K562 (cell line): Measurements from ENCODE around the gene CSNK1G2.

Source experiments
- BRD9 ChIP-seq: fragments of 450-650 bp; IDR thresholded peaks from 2 replicates; pipeline ENCODE4 v1.6.1; 2018; ENCODE audit warnings: low read depth; ENCODE audit not compliant: partially characterized antibody
- CTCF ChIP-seq, 3 experiments: IDR thresholded peaks in 2 of 3; conservative IDR thresholded peaks in 1 of 3; 2 replicates each; pipeline ENCODE4 v1.5.1; 2011 to 2012; ENCODE audit warnings: low read length in 3 of 3, mild to moderate bottlenecking in 3 of 3, control low read depth in 2 of 3, improper control_type of control experiment in 1 of 3, inconsistent platforms in 1 of 3, low read depth in 1 of 3, mixed read lengths in 1 of 3, moderate library complexity in 1 of 3; ENCODE audit not compliant: insufficient read depth in 2 of 3
- EP300 ChIP-seq: IDR thresholded peaks from 2 replicates; pipeline ENCODE4 v1.6.1; 2012; ENCODE audit warnings: low read length, improper control_type of control experiment
- EZH2 ChIP-seq: IDR thresholded peaks from 2 replicates; pipeline ENCODE4 v1.6.1; 2012; ENCODE audit warnings: low read depth, mild to moderate bottlenecking, inconsistent platforms, low read length, borderline replicate concordance
- HMGN3 ChIP-seq: IDR thresholded peaks from 2 replicates; pipeline ENCODE4 v1.6.1; 2011; ENCODE audit warnings: borderline replicate concordance, low read depth, mild to moderate bottlenecking, mixed read lengths, low read length; ENCODE audit not compliant: insufficient read length; ENCODE audit errors: extremely low read depth
- KLF1 ChIP-seq: fragments of 450-650 bp; IDR thresholded peaks from 2 replicates; pipeline ENCODE4 v1.6.1; 2016; ENCODE audit warnings: missing genetic modification characterization, missing compliant biosample characterization
- NRF1 ChIP-seq, 2 experiments: fragments of 450-650 bp; IDR thresholded peaks in 1 of 2; conservative IDR thresholded peaks in 1 of 2; 2 replicates each; pipeline ENCODE4 v1.6.1; 2014; ENCODE audit warnings: mild to moderate bottlenecking in 2 of 2
- PTTG1 ChIP-seq: fragments of 450-650 bp; IDR thresholded peaks from 2 replicates; pipeline ENCODE4 v1.6.1; 2016; ENCODE audit warnings: low read depth, mild to moderate bottlenecking, missing genetic modification characterization, missing compliant biosample characterization
- SRF ChIP-seq, 2 experiments: fragments of 250-450, 450-650 bp in 1 of 2; sonication (Bioruptor Pico) in 1 of 2; sonication (generic) in 1 of 2; formaldehyde crosslinking; IDR thresholded peaks; 2 replicates each; pipeline versions ENCODE4 v1.5.0 to v1.5.1; 2020 to 2022; ENCODE audit warnings: mild to moderate bottlenecking in 1 of 2, missing genetic modification reagents in 1 of 2
- TRIM28 ChIP-seq: fragments of 450-650 bp; IDR thresholded peaks from 2 replicates; pipeline ENCODE4 v1.6.1; 2017
- USF1 ChIP-seq: sonication (generic); formaldehyde crosslinking; IDR thresholded peaks from 2 replicates; pipeline ENCODE4 v1.9.0; 2022; ENCODE audit warnings: mild to moderate bottlenecking, missing genetic modification reagents
- TF ChIP-seq, protein P1 (sequence below): sonication (generic); formaldehyde crosslinking; IDR thresholded peaks from 2 replicates; pipeline ENCODE4 v1.8.0; 2022; ENCODE audit warnings: missing genetic modification reagents, mild to moderate bottlenecking, moderate library complexity, borderline replicate concordance
- TF ChIP-seq, protein P2 (sequence below): sonication (generic); formaldehyde crosslinking; IDR thresholded peaks from 2 replicates; pipeline ENCODE4 v1.8.1; 2023; ENCODE audit warnings: mild to moderate bottlenecking, missing genetic modification reagents

DNA sequence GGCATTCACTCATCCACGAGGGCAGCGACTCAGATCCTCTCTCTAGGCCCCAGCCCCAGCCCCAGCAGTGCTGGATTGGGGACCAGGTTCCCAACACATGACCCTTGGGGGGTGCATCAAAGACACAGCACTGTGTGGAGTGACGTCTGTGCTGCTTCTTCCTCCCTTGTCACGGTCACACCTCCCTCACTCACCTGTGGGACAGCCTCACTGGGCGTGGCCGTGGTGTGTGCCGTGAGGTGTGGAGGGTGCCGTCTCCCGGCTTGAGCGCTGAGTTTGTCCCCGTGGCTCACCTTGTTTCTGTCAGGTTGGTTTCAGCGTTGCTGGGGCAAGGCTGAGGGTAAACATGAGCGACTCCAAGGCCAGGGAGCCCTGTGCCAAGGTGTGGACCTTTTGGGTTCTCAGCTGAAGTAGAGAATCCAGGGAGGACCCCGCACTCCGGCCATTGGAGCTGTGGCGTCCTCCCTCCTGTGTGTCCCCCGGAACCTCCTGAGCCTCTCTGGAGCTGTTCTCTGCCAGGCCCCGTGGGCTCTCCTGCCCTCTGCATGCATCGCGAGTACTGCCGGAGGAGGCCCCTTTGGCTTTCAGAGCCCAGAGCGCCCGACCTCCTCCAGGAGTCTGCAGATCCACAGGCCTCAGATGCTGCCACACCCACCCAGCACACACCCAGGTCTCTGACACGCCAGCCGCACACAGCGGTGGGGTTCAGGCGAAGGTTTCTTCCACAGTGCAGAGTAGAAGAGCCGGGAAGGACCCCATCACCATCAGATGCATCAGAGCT lies 33.6 kb downstream of the CSNK1G2 start:
- TF ChIP-seq HMGN3 (no peak), USF1 (CRISPR knock-in tag) (no peak), BRD9 (no peak), KLF1 (tag) (no peak), SRF (CRISPR knock-in tag; IDR thresholded peaks at IDR 0.05) (no peak), PTTG1 (tag) (no peak), EZH2 (no peak), TRIM28 (no peak), CTCF (IDR thresholded peaks at IDR 0.05 in 2 of 3, conservative IDR thresholded peaks at IDR 0.05 in 1 of 3; ENCODE audit: insufficient read depth in 2 of 3, low read depth in 1 of 3, low read length in 3 of 3) (no peak), EP300 (no peak), NRF1 (conservative IDR thresholded peaks at IDR 0.05 in 1 of 2, IDR thresholded peaks at IDR 0.05 in 1 of 2) (no peak)
- TF ChIP-seq, protein P1, sequence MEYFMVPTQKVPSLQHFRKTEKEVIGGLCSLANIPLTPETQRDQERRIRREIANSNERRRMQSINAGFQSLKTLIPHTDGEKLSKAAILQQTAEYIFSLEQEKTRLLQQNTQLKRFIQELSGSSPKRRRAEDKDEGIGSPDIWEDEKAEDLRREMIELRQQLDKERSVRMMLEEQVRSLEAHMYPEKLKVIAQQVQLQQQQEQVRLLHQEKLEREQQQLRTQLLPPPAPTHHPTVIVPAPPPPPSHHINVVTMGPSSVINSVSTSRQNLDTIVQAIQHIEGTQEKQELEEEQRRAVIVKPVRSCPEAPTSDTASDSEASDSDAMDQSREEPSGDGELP (CRISPR knock-in tag), result no peak
- TF ChIP-seq, protein P2, sequence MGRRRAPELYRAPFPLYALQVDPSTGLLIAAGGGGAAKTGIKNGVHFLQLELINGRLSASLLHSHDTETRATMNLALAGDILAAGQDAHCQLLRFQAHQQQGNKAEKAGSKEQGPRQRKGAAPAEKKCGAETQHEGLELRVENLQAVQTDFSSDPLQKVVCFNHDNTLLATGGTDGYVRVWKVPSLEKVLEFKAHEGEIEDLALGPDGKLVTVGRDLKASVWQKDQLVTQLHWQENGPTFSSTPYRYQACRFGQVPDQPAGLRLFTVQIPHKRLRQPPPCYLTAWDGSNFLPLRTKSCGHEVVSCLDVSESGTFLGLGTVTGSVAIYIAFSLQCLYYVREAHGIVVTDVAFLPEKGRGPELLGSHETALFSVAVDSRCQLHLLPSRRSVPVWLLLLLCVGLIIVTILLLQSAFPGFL (CRISPR knock-in tag), result no peak
